HG02885 (cell line): Measurements from ENCODE around the gene GPR15.

ENCODE experiments used
- ATAC-seq: cut with Tn5 transposase; IDR thresholded peaks from one replicate; pipeline ENCODE4 v1.9.1; 2021; ENCODE audit warnings: mild to moderate bottlenecking; ENCODE audit not compliant: unreplicated experiment, poor library complexity

GPR15 gene

DNA sequence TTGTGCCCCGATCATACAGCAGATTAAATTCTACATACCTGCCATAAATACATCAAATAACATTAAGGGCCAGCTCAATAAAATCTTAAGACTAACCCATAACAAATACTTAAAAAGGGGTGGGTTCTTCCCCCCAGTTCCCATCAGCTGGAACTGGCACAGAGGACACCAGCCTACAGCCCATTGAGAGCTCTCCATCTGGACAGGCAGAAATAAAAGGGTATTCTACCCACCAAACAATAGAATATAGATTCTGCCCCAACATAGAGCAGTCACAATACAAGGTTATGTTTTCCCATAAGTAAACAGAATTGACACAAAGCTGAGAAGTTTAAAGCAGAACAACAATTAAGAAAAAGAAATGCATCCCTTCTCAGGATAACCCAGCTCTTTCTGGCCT lies 49.7 kb downstream of the GPR15 start:
- no peak for ATAC-seq

DNA sequence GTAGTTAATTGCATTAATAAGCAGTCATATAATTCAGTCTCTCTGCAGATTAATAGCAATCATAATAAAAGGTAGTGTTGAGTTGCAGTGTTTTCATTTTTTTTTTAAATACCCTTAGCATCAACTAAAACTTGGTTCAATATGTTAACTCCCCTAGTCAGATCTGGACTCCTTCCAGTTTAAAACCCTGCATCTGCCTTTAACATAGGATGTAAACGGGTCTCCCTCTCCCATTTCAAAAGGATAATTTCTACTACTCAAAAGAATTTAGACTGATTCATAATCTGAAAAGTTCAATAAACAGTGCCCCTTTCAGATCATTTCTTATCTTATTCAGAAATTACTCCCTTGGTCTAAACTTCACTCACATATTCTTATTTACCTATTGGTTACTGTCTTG lies 50.3 kb downstream of the GPR15 start:
- no peak for ATAC-seq

DNA sequence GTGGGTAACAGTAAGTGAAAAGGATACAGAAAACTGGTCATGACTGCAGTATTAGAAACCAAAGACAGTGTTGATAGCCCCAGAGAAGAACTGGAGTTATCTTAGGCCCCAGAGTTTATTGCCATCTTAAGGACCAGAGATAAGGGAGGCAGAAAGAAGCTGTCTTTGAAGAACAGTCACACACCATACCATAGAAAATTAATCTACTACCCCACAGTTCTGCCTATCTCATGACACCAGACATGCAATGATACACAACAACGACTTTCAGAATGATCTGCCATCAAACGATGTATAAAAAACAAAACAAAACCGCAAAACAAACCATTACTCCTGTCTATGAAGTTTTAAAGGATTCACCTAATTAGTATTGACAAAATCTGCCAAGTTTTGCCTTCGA lies 52.0 kb downstream of the GPR15 start:
- ATAC-seq: no peak
